HCEC 1CT (cell line): Measurements from ENCODE around the gene ECI1.
A peak's percentile ranks its signal among the peaks of the same experiment; 100 is the strongest.

ENCODE experiments used
- DNase-seq: peaks from one replicate; pipeline ENCODE4 v3.0.0-alpha.2; 2017

The ECI1 gene

DNA sequence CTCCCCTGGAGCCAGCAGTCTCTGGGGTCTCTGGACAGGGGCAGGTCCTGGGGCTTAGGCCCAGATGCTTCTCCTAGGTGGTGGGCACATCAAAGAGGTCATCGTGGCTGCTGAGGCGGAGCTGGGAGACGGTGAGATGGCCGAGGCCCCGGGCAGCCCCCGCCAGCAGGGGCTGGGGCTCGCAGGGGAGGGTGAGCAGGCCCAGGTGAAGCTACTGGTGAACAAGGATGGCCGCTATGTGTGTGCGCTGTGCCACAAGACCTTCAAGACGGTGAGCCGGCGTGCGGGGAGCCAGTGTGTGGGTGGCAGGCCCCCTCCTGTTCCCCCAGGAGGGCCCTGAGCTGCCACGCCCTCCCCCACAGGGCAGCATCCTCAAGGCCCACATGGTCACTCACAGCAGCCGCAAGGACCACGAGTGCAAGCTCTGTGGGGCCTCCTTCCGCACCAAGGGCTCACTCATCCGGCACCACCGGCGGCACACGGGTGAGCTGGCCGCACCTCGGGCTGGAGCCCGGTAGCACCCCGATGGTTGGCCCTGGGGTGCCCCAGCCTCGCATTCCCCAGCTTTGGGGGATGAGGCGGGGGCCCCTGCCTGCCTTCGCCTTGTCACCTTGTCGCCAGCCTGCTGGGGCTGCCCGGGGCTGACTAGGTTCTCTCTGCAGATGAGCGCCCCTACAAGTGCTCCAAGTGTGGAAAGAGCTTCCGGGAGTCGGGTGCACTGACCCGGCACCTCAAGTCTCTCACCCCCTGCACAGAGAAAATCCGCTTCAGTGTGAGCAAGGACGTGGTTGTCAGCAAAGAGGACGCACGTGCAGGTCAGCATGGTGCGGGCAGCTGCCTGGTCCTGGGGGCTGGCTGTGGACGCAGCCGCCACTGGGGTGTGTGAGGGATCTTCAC is 19.0 kb downstream of the ECI1 start:
- no peak for DNase-seq

DNA sequence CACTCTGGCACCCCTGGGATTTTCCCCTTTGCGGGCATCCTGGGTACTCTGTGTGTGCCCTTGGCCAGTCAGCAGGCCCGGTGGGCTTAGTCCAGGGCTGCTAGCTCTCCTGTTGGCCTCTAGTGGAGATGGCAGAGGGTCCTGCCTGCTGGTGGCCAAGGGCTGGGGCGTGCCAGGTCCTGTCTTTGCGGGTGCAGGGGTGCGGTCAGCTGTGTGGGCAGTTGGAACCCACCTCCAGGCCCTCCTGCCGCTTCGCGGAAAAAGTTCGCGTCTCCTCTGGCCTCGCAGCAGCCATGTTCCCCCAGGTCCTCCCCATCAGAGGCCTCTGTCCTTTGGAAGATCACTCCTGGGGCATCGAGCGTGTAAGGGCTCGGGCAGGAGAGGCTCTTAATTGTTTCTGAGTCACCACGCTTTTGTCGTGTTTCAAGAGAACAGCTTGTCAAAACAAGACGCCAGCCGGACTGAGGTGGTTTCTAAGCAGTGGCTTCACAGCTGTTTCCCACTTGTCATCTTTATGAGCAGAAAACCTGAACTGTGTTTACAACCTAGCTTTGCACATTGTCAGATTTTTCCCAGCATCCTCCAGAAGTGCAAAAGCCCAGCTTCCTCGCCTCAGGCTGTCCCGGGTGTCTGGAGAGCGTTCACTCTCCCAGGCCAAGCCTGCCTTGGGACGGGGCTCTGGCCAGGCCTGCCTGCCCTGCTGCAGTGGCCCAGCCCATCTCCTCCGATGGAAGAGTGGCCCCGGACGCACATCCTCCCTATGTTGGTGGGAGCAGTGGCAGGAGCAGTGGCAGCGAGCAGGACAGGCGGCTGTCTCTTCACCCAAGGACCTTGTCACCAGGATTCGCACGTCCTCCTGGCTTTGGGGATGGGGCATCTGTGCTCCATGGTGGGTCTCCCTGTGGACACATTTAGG is 20.1 kb downstream of the ECI1 start:
- DNase-seq = no peak

GRCh38 chr16:2230376-2230775 is 21.0 kb downstream of the ECI1 start:
- no peak for DNase-seq

- DNase-seq = no peak
Measured at GRCh38 chr16:2229632-2230250, 21.6 kb downstream of the ECI1 start.

- no peak for DNase-seq
Measured at GRCh38 chr16:2229091-2229490, 22.3 kb downstream of the ECI1 start.

DNA sequence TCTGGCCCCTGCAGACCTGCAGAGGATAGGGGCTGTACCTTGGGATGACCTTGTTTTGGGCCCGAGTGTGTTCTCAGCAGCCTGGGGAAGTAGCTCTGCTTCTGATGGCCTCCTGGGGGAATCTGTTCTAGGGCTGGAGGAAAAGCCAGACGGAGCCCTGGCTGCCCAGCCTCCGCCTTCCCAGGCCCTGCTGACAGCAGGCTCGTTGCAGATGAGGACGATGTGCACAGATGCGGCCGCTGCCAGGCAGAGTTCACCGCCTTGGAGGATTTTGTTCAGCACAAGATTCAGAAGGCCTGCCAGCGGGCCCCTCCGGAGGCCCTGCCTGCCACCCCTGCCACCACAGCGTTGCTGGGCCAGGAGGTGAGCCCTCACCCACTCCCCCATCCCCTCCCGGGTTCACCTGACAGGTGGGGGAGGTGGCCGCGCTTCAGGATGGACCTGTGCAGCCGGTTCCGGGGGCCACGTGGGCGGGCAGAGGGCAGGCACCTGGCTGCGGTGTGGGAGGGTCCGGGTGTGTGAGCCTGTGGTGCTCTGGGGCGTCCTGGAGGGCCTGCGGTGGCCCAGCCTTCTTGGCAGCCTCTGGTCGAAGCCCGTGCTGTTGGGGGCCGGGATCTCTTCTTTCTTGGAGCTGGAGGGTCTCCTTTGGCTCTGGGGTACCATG is 23.1 kb downstream of the ECI1 start:
- no peak for DNase-seq

- DNase-seq = no peak
Measured at GRCh38 chr16:2226918-2227317, 24.5 kb downstream of the ECI1 start.

DNA sequence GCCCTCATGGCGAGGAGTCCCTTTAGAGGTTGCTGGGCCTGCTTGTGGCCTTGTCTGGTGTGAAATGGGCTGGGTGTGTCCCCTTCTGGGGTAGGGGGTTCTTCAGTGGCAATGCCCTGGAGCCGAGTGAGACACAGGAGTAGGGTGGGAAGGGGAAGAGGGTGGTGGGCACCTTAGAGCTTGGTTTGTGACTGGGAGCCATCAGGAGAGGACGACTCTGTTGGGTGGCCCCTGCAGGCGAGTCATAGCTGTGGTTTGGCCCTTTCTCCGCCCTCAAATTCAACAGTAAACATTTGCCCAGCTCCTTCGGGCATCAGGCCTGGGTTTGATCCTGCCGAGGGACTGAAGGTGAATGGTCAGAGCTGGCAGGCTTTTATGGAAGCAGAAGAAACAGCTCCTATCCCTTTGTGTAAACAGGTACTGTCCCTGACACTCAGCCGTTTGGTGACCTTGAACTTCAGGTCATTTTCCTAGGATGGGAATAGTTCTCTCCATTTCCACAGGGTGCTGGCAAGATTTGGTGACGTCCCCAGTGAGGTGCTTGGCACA is 25.1 kb downstream of the ECI1 start:
- peak; percentile 15 for DNase-seq

GRCh38 chr16:2223942-2224486 is 27.4 kb downstream of the ECI1 start:
- peak; percentile 10 for DNase-seq

GRCh38 chr16:2223221-2223941 is 28.0 kb downstream of the ECI1 start, which contains the start of gene E4F1:
E4F1 (plus strand) TSS chr16:2223591; CDS start chr16:2223614, 23 bp downstream.
- peak; percentile 100 for DNase-seq

GRCh38 chr16:2216330-2216729 is 35.1 kb downstream of the ECI1 start:
- no peak for DNase-seq

DNA sequence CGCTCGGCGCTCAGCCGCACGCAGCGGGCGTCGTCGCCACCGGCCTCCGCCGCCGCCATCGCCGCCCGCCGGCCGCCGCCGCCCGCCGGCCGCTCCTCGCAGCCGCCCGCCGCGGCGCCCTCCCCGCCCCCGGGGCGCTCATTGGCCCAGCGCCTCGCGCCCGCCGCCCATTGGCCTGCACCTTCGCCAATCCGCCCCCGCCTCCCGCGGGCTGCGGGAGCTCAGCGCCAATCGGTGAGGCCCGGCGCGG is 36.7 kb downstream of the ECI1 start, which contains the start of gene PGP:
TSS of gene PGP (minus strand) at position 122 of the 250 bp plus-strand sequence. CDS start at position 59, 63 bp downstream.
- no peak for DNase-seq

DNA sequence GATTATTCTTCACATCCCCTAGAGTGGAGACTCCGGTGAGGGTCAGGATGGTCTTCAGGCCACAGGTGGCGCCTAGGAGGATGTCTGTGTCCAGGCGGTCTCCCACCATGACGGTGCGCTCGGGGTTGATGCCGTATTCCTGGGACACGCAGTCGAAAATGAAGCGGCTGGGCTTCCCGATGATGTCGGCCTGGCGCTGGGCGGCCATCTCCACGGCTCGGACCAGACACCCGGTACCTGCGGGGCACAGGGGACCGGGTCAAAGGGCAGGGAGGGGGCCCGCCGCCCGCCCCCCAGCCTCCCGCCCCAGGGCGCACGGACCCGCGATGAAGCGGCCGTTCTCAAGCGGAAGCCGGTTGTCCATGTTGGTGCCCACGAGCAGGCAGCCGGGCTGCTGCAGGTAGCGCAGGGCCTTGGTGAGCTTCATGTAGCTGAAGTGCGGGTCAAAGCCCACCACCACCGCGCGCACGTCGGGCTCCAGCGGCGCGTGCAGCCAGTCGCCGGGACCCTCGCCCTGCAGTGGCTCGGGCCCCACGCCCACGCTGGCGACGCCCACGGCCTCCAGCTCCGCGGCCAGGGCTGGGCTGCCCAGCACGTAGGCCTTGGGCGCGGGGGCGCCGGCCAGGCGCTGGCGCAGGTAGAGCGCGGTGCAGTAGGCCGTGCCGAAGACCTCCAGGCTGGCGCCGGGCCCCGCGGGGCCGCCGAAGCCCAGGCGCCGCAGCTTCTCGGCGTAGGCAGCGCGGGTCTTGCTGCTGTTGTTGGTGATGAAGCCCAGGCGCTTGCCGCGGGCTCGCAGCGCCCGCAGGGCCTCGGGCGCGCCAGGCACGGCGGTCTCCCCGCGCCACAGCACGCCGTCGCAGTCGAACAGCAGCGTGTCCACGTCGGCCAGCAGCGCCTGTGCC is 37.3 kb downstream of the ECI1 start:
- DNase-seq = no peak

- DNase-seq = no peak
Measured at GRCh38 chr16:2212362-2213324, 38.7 kb downstream of the ECI1 start.

GRCh38 chr16:2211923-2212347 is 39.5 kb downstream of the ECI1 start:
- no peak for DNase-seq

- DNase-seq = no peak
Measured at GRCh38 chr16:2210386-2211365, 40.7 kb downstream of the ECI1 start, which contains the start of gene BRICD5. BRICD5 (minus strand) TSS chr16:2210863; CDS start chr16:2210833, 30 bp downstream.

DNA sequence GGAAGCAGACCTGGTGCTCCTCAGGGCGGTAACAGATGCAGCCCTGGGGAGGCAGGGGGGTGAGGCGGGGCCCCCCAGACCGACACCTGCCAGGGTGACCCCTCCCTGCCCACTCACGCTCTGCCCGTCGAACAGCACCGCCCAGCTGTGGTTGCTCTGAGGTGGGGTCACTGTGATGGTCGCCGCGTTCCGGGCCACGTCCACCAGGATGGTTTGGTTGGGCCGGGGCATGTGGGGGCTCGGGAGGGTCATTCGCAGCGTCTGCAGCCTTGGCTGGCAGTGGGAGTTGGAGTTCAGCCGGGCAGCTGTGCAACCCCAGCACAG is 41.4 kb downstream of the ECI1 start:
- no peak for DNase-seq
